Measurements from ENCODE around the gene SULF2.

The SULF2 gene

GRCh38 chr20:47655635-47656034, 129.6 kb downstream of the SULF2 start:
- DNase-seq (ENCODE audit: low spot score) (no peak), FAIRE-seq (no peak)

DNA sequence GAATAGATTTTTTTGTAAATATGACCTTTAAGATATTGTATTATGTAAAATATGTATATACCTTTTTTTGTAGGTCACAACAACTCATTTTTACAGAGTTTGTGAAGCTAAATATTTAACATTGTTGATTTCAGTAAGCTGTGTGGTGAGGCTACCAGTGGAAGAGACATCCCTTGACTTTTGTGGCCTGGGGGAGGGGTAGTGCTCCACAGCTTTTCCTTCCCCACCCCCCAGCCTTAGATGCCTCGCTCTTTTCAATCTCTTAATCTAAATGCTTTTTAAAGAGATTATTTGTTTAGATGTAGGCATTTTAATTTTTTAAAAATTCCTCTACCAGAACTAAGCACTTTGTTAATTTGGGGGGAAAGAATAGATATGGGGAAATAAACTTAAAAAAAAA, 130.9 kb downstream of the SULF2 start:
- DNase-seq (ENCODE audit: low spot score) (no peak), FAIRE-seq (no peak)

DNA sequence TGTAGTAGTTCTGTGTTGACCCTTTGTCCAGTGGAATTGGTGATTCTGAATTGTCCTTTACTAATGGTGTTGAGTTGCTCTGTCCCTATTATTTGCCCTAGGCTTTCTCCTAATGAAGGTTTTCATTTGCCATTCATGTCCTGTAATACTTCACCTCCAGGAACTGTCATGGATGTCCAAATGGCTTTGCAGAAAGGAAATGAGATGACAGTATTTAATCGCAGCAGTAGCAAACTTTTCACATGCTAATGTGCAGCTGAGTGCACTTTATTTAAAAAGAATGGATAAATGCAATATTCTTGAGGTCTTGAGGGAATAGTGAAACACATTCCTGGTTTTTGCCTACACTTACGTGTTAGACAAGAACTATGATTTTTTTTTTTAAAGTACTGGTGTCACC, 131.4 kb downstream of the SULF2 start:
- no peak for FAIRE-seq
- DNase-seq (ENCODE audit: low spot score) = no peak

DNA sequence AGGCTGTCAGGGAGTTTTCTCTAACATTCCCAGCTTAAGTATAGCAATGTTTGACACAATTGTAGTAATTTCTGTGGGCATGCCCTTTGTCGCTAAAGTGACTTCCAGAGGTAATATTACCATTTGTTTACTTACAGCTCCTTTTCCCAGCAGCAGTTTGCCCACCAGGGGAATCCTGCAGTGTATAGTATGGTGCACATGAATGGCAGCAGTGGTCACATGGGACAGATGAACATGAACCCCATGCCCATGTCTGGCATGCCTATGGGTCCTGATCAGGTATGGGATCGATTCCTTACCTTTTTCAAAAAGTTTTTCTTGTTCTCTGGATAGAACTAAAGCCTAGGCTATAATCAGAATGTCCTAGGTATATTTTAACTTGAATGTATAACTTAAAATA, 132.5 kb downstream of the SULF2 start:
- FAIRE-seq (no peak), DNase-seq (ENCODE audit: low spot score) (no peak)

DNA sequence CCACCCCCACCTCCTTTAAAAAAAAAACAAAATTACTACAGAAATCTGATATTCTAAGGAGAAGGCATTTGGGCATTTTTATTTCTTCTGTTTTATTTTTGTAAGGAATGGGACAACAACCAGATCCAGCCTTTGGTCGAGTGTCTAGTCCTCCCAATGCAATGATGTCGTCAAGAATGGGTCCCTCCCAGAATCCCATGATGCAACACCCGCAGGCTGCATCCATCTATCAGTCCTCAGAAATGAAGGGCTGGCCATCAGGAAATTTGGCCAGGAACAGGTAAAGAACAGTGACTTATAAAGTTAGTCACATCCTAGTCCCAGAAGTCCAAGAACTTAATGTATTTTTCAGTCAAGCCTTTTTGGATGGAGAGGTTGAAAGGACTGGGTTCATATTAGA, 133.0 kb downstream of the SULF2 start:
- DNase-seq (ENCODE audit: low spot score) = no peak

DNA sequence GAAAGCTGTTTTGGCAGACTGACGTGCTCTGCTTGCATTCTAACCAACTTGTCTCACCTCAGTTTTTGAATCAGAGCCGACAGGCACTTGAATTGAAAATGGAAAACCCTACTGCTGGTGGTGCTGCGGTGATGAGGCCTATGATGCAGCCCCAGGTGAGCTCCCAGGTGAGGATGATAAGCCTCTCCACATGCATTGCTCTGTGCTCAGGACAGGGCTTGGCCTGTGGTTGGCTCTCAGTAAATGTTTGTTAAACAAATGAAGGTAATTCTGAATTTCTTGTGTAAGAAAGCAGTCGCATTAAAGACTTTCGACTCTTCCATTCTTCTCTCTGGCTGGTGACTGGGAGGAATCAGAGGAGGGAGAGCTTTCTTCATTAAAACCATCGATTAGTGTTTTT, 136.3 kb downstream of the SULF2 start:
- DNase-seq (ENCODE audit: low spot score) (no peak), FAIRE-seq (no peak)

More for the DNA sequence above, 133.0 kb downstream of the SULF2 start:
- no peak for FAIRE-seq

DNA sequence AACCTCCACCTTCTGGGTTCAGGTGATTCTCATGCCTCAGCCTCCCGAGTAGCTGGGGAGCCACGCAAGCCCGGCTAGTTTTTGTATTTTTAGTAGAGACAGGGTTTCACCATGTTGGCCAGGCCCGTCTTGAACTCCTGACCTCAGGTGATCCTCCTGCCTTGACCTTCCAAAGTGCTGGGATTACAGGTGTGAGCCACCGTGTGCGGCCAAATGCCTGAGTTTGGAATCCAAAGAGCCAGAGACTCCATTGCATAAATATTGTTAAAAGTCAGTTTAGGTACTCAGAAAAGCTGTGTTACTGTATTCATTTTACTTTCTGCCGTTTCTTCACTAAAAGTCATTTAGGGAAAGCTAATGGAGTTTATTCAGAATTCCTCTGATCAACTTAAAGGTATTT, 137.3 kb downstream of the SULF2 start:
- DNase-seq (ENCODE audit: low spot score) (no peak), FAIRE-seq (no peak)

DNA sequence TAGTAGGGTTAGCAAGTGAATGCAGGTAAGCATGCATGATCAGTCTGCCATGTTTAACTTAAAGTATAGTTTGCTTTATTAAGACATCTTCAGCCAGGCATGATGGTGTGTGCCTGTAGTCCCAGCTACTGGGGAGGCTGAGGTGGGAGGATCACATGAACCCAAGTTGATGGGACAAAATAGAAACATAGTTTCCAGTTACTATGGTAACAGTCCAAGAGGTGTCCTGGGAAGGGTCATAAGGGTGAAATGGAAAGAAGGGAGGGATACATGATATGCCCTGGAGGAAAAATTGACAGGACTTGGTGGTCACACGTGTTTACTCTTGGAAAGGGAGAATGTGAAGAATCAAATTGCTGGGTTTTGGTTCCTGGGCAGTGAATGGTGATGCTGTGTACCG, 139.6 kb downstream of the SULF2 start:
- DNase-seq (ENCODE audit: low spot score) = no peak
- FAIRE-seq = no peak

- DNase-seq (ENCODE audit: low spot score) (no peak), FAIRE-seq (no peak)
Measured at GRCh38 chr20:47642624-47643023, 142.7 kb downstream of the SULF2 start.

DNA sequence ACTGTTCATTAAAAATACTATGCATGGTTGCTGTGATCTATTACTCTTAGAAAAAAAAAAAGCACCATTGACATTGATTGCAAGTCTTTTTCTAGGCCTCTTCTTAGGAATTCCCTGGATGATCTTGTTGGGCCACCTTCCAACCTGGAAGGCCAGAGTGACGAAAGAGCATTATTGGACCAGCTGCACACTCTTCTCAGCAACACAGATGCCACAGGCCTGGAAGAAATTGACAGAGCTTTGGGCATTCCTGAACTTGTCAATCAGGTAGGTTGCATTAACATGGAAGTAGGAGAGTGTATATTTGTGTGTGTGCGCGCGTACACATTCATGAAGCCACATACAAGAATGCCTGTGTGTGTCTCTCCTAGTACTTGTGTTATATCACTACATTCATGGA, 143.2 kb downstream of the SULF2 start:
- no peak for FAIRE-seq

GRCh38 chr20:47638851-47639250, 146.4 kb downstream of the SULF2 start:
- no peak for FAIRE-seq
- no peak for DNase-seq (ENCODE audit: low spot score)

More for the DNA sequence above, 143.2 kb downstream of the SULF2 start:
- DNase-seq (ENCODE audit: low spot score) = no peak

GRCh38 chr20:47635256-47635655, 150.0 kb downstream of the SULF2 start:
- FAIRE-seq (no peak), DNase-seq (ENCODE audit: low spot score) (no peak)

GRCh38 chr20:47631078-47631477, 154.2 kb downstream of the SULF2 start:
- no peak for FAIRE-seq
- DNase-seq (ENCODE audit: low spot score) = no peak

GRCh38 chr20:47629907-47630306, 155.4 kb downstream of the SULF2 start:
- FAIRE-seq (no peak), DNase-seq (ENCODE audit: low spot score) (no peak)

GRCh38 chr20:47627540-47627939, 157.7 kb downstream of the SULF2 start:
- FAIRE-seq (no peak), DNase-seq (ENCODE audit: low spot score) (no peak)

- DNase-seq (ENCODE audit: low spot score) = no peak
- no peak for FAIRE-seq
Measured at GRCh38 chr20:47623206-47623605, 162.1 kb downstream of the SULF2 start.

DNA sequence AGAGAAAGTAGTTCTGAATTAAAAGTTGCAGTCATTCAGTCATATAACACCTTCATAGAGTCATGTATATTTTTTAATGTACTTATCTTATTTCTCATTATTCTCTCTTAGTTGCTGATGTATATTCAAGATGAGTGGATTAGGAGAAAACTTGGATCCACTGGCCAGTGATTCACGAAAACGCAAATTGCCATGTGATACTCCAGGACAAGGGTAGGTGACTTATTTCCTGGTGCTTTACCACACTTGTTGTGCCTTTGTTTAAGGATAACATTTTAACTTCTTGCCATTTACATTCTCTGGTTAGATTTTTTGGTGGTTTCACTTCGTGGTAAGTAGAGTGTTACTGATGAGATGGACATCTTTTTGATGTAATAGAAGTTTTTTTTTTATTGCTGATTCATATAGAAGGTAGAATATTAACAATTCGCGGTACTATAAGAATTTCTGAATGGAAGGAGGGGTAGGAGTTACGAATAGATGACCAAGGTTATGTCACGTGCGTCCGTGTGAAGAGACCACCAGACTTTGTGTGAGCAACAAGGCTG, 163.1 kb downstream of the SULF2 start:
- no peak for FAIRE-seq
- DNase-seq (ENCODE audit: low spot score) = no peak

- no peak for FAIRE-seq
- DNase-seq (ENCODE audit: low spot score) = peak; percentile 48
Measured at GRCh38 chr20:47620808-47621805, 164.2 kb downstream of the SULF2 start.

DNA sequence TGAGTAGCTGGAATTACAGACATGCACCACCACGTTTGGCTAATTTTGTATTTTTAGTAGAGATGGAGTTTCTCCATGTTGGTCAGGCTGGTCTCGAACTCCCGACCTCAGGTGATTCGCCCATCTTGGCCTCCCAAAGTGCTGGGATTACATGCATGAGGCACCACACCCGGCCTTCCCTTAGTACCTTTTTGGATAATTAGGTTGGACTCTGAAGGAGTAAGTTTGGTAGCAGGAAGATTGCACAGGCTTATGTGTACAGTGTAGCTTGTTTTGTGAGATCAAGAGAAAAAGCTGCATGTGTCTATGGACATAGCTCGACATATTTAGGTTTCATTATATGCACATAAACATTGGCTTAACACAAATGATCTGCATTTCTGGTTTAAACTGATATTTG, 166.8 kb downstream of the SULF2 start:
- DNase-seq (ENCODE audit: low spot score) = no peak
- FAIRE-seq = no peak

DNA sequence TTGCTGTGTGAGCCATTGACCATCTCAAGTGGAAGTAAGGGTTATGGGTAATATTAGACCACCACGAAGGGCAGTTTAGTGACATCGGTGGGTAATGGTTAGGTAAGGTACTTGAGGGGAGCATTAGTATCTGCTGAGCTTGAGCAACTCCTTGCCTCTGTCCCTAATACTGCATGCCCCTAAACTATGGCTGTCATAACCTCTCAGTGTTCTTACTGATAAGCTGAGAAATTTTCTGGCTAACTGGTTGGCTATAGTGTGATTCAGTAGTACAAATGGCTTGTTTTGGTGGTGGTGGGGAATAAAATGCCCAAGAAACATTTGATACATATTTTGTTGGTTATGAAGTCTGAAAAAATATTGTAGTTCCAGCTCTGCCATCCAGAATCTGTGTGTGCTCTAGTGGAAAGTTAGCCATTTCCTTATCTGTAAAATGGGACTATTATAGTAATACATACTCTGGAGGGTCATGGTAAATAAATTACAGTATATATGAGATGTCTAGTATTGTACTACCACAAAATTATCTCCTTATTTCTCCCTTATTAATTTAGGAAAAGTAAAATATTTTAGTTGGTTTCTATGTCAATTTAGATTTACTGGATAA, 170.5 kb downstream of the SULF2 start:
- FAIRE-seq (no peak), DNase-seq (ENCODE audit: low spot score) (no peak)

GRCh38 chr20:47612670-47613069, 172.6 kb downstream of the SULF2 start:
- FAIRE-seq (no peak), DNase-seq (ENCODE audit: low spot score) (no peak)

GRCh38 chr20:47611785-47612184, 173.5 kb downstream of the SULF2 start:
- DNase-seq (ENCODE audit: low spot score) = no peak
- no peak for FAIRE-seq

DNA sequence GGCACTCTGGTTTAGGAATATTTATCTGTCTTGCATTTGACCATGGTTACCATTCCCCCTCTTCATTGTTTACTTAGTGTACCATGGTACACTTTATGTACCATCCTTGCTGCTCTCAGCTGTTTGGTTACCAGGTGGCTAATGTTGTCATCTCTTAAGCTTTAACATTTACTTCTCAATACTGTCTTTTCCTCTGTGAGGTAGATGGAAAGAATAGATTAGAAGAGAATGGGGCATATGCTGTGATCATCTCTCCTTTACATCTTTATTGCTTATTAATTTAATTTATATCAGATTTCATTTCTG, 174.4 kb downstream of the SULF2 start:
- DNase-seq (ENCODE audit: low spot score) (no peak), FAIRE-seq (no peak)

All from urothelium cell line (cell line).